Peyer's patch (tissue), 4 donors: ENCODE data around the gene C2orf81.

Experiments
- POLR2A ChIP-seq, 2 donors: fragments of 450-650 bp; IDR thresholded peaks; one replicate each; pipeline ENCODE4 v1.5.1; 2017; ENCODE audit warnings: antibody characterized with exemption in 2 of 2, mild to moderate bottlenecking in 2 of 2, moderate library complexity in 2 of 2
- TF ChIP-seq, protein P1 (sequence below), 6 experiments: fragments of 450-650 bp in 4 of 6; fragments of 200-600 bp in 2 of 6; sonication (generic) in 1 of 6; IDR thresholded peaks; one replicate each; pipeline ENCODE4 v1.5.1; 2017 to 2019; ENCODE audit warnings: antibody characterized with exemption in 6 of 6, mild to moderate bottlenecking in 3 of 6, moderate library complexity in 1 of 6

GRCh38 chr2:74369976-74370375 is 51.4 kb downstream of the C2orf81 start:
- no peak for TF ChIP-seq POLR2A (IDR thresholded peaks at IDR 0.05)
- TF ChIP-seq, protein P1, sequence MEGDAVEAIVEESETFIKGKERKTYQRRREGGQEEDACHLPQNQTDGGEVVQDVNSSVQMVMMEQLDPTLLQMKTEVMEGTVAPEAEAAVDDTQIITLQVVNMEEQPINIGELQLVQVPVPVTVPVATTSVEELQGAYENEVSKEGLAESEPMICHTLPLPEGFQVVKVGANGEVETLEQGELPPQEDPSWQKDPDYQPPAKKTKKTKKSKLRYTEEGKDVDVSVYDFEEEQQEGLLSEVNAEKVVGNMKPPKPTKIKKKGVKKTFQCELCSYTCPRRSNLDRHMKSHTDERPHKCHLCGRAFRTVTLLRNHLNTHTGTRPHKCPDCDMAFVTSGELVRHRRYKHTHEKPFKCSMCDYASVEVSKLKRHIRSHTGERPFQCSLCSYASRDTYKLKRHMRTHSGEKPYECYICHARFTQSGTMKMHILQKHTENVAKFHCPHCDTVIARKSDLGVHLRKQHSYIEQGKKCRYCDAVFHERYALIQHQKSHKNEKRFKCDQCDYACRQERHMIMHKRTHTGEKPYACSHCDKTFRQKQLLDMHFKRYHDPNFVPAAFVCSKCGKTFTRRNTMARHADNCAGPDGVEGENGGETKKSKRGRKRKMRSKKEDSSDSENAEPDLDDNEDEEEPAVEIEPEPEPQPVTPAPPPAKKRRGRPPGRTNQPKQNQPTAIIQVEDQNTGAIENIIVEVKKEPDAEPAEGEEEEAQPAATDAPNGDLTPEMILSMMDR (IDR thresholded peaks at IDR 0.05): no peak
